Fibroblast of gingiva (primary cell): ENCODE results near the gene AEBP2.
"Not testable (repeated sequence)": the region's sequence is repeated elsewhere in the genome, so short reads cannot be mapped to it uniquely, and the experiment has no call there.

ENCODE experiments used
- DNase-seq: peaks from one replicate; pipeline ENCODE4 v3.0.0-alpha.2; 2011; ENCODE audit warnings: low read depth

The AEBP2 gene

DNA sequence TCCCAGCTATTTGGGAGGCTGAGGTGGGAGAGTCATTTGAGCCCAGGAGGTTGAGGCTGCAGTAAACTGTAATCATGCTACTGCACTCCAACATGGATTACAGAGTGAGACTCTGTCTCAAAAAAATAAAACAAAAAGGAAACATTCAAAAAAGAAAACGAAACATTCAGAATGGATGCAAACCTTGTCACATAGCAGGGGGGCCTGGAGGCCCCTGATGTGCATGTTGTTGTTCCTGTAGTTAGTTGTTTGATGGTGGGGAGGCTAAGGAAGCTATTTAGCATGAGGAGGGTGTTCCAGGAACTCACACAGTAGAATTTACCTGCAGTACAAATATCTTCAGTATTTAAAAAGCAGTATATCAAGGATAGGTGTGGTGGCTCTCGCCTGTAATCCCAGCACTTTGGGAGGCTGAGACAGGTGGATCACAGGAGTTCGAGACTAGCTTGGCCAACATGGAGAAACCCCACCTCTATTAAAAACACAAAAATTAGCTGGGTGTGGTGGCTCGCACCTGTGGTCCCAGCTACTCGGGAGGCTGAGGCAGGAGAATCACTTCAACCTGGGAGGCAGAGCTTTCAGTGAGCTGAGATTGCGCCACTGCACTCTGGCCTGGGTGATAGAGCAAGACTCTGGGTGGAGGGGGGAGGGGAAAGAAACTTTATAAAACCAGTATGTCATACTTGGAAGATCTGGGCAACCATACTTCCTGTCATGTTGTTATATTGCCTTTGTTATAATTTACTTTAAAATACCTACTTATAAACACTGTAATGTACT lies 17.6 kb upstream of the AEBP2 start:
- DNase-seq, result no peak

DNA sequence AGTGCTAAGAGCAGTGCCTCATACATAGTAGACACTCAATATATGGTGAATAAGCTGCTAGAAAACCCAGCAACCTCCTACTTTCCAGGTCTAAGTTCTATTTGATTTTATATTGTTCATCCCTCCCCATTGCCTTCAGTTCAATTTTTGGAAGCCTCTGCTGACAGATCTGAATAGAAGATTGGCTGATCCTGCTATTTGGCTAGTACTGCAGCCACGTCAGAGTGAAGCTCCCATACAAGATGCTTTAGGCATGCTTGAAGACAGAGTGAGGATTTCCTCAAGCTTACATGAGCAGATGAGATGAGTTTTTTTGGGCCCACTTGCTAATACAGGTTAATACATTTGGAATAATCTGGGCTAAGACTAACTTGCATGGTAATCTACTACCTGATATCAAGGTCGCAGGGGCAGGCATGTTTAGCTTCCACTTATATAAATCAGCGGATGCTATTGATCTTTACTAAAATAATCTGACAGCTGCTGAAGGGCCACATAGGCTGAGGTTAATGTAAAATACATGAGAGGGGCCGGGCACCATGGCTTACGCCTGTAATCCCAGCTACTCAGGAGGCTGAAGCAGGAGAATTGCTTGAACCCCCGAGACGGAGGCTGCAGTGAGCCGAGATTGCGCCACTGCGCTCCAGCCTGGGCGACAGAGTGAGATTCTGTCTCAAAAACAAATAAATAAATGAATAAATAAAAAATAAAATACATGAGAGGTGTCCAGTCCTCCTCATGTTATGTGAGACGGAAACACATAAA lies 15.9 kb upstream of the AEBP2 start:
- no peak for DNase-seq

DNA sequence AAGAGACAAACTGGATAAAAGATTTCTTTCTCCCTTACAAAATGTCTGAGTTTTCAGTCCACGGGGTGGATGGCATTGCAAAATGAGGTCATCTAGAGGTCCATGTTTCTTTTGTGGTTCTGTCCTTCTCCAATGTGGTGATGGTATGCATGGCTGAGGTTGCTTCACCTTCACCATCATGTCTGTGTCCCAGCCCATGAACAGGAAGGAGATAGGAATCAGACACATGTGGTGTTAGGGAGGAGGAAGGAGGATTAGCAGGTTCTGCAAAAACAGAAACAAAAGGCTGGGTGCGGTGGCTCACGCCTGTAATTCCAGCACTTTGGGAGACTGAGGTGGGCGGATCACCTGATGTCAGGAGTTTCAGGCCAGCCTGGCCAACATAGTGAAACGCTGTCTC lies 11.0 kb upstream of the AEBP2 start:
- DNase-seq, result no peak

DNA sequence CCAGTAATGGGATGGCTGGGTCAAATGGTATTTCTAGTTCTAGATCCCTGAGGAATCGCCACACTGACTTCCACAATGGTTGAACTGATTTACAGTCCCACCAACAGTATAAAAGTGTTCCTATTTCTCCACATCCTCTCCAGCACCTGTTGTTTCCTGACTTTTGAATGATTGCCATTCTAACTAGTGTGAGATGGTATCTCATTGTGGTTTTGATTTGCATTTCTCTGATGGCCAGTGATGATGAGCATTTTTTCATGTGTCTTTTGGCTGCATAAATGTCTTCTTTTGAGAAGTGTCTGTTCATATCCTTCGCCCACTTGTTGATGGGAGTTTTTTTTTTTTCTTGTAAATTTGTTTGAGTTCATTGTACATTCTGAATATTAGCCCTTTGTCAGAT lies 9.8 kb upstream of the AEBP2 start:
- DNase-seq, result not testable (repeated sequence)

DNA sequence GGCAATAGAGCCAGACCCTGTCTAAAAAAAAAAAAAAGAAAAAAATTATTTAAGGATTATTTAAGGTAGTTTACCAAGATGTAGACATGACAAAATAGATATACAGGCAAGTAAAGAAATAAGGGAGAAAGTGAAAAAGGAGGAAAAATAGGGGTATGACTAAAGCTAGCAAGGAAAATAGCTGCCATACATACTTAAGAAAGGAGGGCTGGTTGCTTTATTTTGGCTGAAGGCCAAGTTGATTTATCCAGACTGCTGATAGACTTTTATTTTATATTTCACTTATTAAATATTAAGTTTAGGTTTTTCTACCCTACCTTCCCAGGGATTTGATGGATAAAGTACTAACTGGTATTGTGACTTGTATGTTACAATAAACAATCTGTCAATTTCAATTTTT lies 8.3 kb upstream of the AEBP2 start:
- DNase-seq, result no peak

DNA sequence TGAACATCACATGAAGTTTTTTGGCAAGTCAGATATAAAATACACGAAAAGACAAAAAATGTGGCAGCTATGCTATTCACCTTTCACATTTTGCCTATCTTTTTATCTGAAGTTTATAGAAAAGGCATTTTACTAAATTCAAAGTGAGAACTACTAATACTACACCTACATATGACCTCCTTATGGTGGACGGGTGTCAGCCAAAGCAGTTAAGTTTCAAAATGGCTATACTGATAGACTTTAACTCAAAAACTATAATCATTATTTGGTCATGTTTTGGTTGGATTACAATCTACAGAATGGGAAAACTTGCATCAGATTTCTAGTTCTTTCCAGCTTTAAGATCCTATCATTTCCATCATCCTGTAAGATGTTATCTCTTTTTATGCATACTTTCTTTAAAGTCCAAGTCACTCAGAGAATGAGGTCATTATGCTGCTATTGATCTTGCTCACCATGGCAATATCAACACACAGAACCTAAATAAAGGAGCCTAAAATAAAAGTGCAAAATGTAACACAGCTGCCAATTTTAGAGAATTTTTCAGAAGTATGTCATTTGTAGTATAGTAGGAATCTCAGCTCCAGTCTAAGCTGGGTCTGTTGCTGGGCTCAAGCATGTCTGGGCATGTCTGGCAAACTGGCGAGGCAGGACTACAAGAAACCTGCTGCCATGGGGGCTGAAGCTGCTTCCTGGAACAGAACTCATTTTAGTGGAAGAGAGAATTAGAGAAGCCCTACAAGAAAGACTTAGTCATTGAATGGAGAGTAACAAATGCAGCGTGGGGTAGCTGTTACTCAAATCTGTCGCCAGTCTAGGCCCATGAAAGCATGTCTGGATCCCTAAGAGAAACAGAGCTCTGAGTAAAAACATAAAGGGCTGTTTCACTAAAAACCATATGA lies 7.6 kb upstream of the AEBP2 start:
- DNase-seq, result peak; percentile 29

DNA sequence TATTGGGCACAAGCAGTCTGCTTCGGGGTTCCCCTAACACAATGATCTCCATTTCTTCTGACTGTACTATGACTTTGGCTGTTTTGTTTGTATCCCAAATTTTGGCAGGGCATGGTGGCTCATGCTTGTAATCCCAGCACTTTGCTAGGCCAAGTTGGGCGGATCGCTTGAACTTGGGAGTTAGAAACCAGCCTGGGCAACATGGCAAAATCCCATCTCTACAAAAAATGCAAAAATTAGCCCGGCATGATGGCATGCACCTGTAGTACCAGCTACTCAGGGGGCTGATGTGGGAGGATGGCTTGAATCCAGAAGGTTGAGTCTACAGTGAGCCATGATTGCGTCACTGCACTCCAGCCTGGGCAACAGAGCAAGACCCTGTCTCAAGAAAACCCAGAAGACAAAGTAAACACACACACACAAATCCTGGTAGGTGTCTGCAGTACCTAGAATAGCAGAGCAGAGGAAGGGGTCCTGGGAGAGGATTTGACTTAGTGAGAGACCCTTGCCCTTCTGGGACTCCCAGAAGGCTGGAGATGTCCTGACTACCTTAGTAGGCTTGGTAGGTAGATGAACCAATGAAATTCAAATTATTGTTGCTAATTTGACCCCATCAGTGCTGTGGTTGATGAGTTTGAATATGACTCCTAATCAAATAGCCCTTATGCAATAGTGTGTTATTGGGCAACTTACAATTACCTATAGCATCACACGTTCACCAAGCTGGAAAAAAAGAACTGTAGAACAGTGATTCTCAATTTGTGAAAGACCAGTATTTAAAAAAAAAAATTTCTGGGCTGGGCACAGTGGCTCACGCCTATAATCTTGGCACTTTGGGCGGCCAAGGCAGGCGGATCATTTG lies 6.8 kb upstream of the AEBP2 start:
- DNase-seq, result no peak

DNA sequence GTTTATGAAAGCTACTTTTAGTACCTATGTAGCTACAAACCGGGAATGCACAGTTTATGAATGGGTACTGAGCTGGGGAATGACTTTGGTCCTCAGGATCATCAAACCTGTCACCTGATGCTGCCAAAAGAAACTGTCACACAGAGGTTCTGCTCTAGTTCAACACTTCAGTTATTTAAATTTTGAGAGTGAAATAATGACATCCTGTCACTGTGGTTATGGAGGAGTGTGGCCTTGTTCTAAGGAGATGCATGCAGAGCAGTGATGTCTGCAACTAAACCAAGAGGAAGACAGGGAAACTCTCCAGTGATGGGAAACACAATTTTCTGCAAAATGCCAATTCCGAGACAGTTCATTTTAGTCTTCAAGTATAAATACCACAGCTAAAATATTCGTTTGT lies 4.8 kb upstream of the AEBP2 start:
- no peak for DNase-seq

DNA sequence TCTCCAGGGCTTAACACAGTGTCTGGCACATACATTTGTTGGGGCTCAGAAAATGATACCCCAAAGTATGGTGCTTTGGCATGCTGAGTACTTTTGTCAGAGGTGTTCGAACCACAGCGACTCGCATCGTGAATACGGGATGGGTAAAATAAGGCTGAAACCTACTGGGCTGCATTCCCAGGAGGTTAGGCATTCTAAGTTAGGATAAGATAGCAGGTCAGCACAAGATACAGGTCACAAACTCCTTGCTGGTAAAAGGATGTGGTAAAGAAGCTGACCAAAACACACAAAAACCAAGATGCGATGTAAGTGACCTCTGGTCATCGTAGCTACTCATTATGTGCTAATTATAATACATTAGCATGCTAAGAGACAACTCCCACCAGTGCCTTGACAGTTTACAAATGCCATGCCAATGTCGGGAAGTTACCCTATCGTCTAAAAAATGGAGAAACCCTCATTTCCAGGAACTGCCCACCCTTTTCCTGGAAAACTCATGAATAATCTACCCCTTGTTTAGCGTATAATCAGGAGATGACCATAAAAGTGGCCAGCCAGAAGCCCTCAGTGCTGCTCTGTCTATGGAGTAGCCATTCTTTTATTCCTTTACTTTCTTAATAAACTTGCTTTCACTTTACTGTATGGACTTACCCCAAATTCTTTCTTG lies 3.3 kb upstream of the AEBP2 start:
- no peak for DNase-seq

DNA sequence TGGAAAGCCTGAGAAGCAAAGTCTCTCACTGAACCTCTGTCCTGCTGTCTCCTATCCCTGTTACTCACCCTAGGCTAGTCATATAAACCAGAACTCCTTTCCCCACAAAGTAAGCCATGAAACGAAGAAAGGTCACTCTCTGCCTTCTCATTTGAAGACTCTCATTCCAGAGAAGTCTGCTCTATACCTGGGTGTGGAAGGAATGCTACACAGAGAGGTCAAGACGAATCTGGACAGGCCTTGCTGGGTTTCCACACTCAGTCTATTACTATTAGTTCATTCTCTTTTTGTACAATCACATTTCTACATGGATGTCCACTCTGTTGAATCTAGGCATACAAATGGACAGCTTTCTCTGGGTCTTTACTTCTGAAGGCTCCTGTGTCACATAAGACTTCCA lies 2.4 kb upstream of the AEBP2 start:
- no peak for DNase-seq

DNA sequence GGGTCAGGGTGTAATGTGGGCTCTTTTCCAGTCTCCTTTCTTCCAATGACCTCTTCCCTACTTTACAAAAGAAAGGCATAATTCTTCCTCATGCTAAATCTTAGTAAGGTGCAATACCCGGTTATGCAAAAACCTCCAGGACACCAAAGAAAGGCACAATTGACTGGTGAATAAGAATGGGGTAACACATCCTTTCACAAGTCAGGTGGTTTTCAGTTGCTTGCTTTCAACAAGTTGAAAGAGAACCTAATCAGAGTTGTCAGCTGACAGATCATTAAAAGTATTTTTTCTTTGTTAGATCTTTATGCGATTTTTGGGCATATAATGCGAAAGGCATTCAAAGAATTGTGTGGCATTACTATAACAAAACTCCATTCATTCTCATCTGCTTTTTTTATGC lies 1.3 kb upstream of the AEBP2 start:
- DNase-seq, result no peak

DNA sequence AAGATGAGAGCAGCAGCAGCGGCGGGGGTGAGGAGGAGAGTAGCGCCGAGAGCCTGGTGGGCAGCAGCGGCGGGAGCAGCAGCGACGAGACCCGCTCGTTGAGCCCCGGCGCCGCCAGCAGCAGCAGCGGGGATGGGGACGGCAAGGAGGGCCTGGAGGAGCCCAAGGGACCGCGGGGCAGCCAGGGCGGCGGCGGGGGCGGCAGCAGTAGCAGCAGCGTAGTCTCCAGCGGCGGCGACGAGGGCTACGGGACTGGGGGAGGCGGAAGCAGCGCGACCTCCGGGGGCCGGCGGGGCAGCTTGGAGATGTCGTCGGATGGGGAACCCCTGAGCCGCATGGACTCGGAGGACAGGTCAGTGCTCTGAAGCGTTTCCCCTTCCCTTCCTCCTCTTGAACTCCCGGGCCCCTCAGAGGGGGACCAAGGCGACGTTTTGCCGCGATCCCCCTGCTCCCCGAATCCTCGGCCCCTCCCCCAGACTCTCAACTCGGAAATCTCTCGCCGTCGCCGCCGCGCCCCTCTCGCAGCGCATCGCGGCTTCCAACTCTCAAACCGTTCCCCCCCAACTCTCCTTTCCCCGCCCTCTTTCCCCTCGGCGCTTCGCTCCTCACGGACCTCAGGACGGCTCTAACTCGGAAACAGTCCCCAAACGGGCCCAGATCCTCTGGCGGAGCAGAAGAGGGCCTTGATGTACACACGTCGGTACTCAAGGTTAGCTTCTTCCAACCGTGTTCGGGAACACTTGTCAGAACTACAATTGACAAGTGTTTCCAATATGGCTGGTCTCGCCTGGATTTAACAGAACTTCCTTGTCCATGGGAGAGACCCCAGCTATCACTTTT lies 947 bp downstream of the AEBP2 start:
- peak; percentile 49 for DNase-seq

DNA sequence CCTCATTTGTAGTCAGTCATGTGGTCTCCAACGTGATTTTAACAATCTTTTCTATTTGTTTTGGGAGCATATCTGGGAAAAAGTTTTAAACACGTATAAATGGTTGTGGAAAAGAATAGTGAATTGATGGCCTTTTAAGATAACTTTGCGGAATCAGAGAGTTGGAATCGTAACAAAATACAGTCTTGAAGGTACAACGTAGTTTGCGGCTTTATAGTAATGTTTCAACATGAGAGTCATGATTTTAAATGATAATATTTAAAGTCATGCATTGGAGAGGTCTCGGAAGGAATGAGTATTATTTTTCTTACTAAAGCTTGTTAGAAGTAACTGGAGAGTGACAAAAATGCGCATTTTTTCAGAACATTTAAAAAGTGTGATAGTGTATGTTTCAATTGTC lies 1.6 kb downstream of the AEBP2 start:
- DNase-seq, result no peak

DNA sequence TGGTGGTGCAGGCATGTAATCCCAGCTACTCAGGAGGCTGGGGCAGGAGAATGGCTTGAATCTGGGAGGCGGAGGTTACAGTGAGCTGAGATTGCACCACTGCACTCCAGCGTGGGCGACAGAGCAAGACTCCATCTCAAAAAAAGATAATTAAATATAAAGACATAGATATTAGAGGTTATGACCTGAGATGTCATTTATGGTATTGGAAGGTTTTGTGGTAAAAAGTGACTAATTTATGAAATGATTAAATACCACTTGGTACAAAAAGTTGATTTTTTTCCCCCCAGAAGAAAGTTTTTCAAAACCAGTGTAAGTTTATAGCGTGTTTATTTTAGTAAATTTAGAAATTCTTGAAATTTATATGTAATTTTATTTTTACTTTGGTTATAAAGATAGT lies 4.3 kb downstream of the AEBP2 start:
- no peak for DNase-seq

DNA sequence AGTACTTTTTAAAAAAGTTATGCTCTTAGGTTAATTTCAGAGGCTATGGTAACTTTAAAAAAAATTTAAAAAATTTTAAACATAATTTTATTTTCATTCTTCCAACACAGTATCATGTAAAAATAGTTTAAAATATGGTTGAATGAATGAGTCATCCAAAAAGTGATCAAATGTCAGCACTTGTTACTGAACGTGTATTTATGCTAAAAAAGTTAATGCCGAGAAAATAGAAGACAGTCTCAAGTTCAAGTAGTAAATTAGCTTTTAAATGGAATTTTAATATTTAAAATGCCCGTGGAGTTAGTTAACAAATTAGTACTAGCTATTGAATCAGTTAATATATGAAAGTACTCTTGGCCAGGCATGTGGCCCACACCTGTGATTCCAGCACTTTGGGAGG lies 4.8 kb downstream of the AEBP2 start:
- DNase-seq, result no peak

DNA sequence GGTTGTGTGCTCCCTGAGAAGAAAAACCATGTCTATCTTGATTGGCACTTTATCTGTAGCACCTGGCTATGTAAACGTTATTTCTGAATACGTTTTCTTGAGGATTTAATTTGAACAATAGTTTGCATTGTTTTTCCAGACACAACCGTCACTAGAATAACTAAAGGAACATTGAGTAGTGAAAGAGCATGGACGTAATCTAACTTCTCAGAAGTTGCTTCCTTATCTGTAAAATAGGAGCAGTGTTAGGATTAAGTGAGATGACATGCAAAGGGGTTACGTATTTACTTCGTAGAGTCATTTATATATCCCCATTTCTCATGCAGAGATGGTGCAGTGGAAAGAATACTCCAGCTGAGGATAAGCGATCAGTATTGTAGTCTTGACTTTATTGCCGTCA lies 8.1 kb downstream of the AEBP2 start:
- DNase-seq, result no peak

DNA sequence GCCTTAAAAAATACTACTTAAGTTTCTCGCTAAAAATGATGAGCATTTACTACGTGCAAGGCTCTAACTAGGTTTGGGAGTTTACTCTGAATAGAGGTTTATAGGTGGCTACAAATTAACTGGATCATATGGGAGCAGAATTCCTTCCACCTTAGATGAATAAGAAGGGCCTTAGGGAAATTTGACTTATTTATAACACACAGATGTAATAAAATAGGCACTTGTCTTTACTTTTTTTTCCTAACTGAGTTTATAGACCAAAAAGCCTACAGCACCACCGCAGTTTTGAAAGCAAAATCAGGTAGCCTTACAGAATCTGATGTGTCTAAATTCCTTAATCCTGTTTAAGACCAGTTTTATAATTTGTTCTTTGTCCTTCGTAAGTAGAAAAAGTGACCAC lies 10.5 kb downstream of the AEBP2 start:
- no peak for DNase-seq

DNA sequence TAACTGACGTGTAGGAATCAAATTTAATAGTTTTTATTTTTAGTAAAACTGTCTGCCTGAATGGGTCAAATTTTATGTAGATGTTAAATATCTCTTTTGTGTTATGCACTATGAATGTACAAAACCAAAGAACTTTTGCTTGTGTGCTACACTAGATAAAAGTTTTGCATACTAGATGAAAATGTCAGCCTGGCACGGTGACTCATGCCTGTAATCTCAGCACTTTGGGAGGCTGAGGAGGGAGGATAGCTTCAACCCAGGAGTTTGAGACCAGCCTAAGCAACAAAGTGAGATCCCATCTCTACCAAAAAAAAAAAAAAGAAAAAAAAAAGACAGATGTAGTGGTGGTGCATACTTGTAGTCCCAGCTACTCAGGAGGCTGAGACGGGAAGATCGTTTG lies 11.1 kb downstream of the AEBP2 start:
- no peak for DNase-seq

DNA sequence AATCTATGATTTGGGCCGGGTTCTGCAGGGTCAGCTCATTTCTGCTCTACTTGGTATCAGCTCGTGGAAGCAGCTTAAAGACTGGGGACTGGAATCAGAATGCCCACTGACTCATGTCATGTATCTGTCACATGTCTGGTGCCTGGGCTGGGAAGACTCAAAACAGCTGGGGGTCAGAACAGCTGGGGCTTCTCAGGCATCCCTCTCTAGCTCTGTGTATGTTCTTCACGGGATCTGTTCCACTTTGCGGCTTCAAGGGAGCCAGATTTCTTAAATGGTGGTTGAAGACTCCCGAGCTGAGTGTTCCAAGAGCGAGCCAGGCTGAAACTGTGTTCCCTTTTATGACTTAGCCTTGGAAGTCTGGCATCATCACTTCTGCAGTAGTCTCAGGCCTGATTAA lies 11.9 kb downstream of the AEBP2 start:
- DNase-seq, result no peak

DNA sequence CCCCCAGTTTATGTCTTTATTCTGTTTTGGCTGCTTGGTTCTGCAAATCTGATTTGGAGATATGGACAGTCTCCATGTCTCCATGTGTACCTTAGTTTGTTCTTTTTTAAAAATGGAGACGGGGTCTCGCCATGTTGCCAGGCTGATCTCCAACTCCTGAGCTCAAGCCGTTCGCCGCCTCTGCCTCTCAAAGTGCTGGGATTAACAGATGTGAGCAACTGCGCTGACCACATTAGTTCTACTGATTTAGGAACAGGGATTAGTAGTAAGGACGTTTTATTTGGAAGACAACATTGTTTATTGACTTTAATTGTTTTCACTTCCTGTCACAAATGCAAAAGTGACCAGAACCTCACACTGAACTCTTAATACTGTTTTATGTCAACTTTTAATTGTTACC lies 14.7 kb downstream of the AEBP2 start:
- DNase-seq, result no peak
